OCI-LY1 (cell line): Measurements from ENCODE around the gene GPR39.

Experiments used
- H2AFZ ChIP-seq: fragments of 200-600 bp; sonication (generic), shearing (Covaris generic); 2 replicates; pipeline ENCODE4 v1.6.0; 2014; ENCODE audit warnings: antibody characterized with exemption, mild to moderate bottlenecking, low read length
- H3F3A ChIP-seq: fragments of 200-600 bp; sonication (generic), shearing (Covaris generic); 2 replicates; pipeline ENCODE4 v1.6.0; 2014; ENCODE audit warnings: mild to moderate bottlenecking, antibody characterized with exemption, low read length, moderate library complexity; ENCODE audit not compliant: insufficient read depth
- H3K27ac ChIP-seq: fragments of 200-600 bp; sonication (generic); 2 replicates; pipeline ENCODE4 v1.5.1; 2014; ENCODE audit warnings: low read length, mixed run types, mild to moderate bottlenecking, low read depth; ENCODE audit not compliant: poor library complexity, severe bottlenecking
- H3K27me3 ChIP-seq: fragments of 200-600 bp; sonication (generic); 2 replicates; pipeline ENCODE4 v1.6.0; 2014; ENCODE audit warnings: antibody characterized with exemption, mild to moderate bottlenecking, low read length, moderate library complexity; ENCODE audit not compliant: insufficient read depth
- H3K36me3 ChIP-seq: fragments of 200-600 bp; sonication (generic); 2 replicates; pipeline ENCODE4 v1.6.1; 2014; ENCODE audit warnings: mild to moderate bottlenecking, antibody characterized with exemption, low read length, moderate library complexity, mixed read lengths; ENCODE audit not compliant: insufficient read depth
- H3K4me1 ChIP-seq: fragments of 200-600 bp; sonication (generic); 2 replicates; pipeline ENCODE4 v1.5.1; 2014; ENCODE audit warnings: mild to moderate bottlenecking, low read length, moderate library complexity; ENCODE audit not compliant: insufficient read depth, severe bottlenecking
- H3K4me2 ChIP-seq: fragments of 200-600 bp; sonication (generic), shearing (Covaris generic); 2 replicates; pipeline ENCODE4 v1.6.1; 2014; ENCODE audit warnings: low read length
- H3K4me3 ChIP-seq: fragments of 200-600 bp; sonication (generic); 2 replicates; pipeline ENCODE4 v1.5.1; 2014; ENCODE audit warnings: low read length, low read depth, mild to moderate bottlenecking, mixed read lengths; ENCODE audit not compliant: poor library complexity, severe bottlenecking
- H3K79me2 ChIP-seq: fragments of 200-600 bp; shearing (Covaris generic); 2 replicates; pipeline ENCODE4 v1.6.1; 2016; ENCODE audit warnings: mixed run types, low read length, mixed read lengths; ENCODE audit not compliant: insufficient read depth
- H3K9ac ChIP-seq: fragments of 200-600 bp; sonication (generic), shearing (Covaris generic); 2 replicates; pipeline ENCODE4 v1.6.1; 2014; ENCODE audit warnings: mild to moderate bottlenecking, low read length, mixed read lengths
- H3K9me2 ChIP-seq: fragments of 200-600 bp; sonication (generic), shearing (Covaris generic); 2 replicates; pipeline ENCODE4 v1.6.1; 2014; ENCODE audit warnings: low read depth, mild to moderate bottlenecking, low read length, mixed read lengths
- H3K9me3 ChIP-seq: fragments of 200-600 bp; shearing (Covaris generic); 2 replicates; pipeline ENCODE4 v1.6.1; 2014; ENCODE audit warnings: low read length, mixed read lengths
- H4K20me1 ChIP-seq: fragments of 200-600 bp; sonication (generic), shearing (Covaris generic); 2 replicates; pipeline ENCODE4 v1.6.0; 2016; ENCODE audit warnings: mild to moderate bottlenecking, low read length; ENCODE audit not compliant: insufficient read depth
- EZH2 ChIP-seq: fragments of 200-600 bp; sonication (generic), shearing (Covaris generic); IDR thresholded peaks from 2 replicates; pipeline ENCODE4 v1.8.0; 2017; ENCODE audit warnings: borderline replicate concordance, mixed run types, mild to moderate bottlenecking, antibody characterized with exemption, low read length, moderate library complexity, mixed read lengths
- TF ChIP-seq, protein P1 (sequence below): fragments of 200-600 bp; sonication (generic), shearing (Covaris generic); IDR thresholded peaks from 2 replicates; pipeline ENCODE4 v1.5.1; 2017; ENCODE audit warnings: mild to moderate bottlenecking, antibody characterized with exemption, low read length, moderate library complexity, mixed read lengths

Gene GPR39

DNA sequence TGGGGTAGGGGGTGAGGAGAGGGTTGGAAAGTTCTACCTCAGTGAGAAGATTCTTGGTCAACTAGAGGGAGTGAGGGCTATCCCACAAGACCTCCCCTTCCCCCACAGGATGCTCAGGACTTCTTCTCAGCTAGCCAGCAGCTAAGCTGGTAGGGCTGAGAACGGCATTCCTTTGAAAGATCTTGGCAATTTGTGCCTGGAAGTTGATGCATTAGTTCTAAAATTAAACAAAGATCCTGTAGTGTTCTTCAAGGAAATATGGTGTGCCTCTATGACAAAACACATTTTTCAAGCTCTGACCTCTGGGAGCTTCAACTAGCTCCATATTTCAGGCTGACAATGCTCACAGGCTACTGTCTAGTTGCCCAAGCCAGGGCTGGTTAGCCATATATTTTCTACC, 251.1 kb downstream of the GPR39 start:
- H3K9me3 ChIP-seq = no peaks in the 10 kb centered on the region
- no peak overlapping the region for H3K27ac ChIP-seq
- no peaks in the 10 kb centered on the region for H3K9me2 ChIP-seq
- H3K4me1 ChIP-seq = no peaks in the 10 kb centered on the region
- no peak overlapping the region for H3K4me3 ChIP-seq
- no peaks in the 10 kb centered on the region for H3K27me3 ChIP-seq
- no peaks in the 10 kb centered on the region for H3F3A ChIP-seq
- H2AFZ ChIP-seq = no peak overlapping the region
- TF ChIP-seq, protein P1, sequence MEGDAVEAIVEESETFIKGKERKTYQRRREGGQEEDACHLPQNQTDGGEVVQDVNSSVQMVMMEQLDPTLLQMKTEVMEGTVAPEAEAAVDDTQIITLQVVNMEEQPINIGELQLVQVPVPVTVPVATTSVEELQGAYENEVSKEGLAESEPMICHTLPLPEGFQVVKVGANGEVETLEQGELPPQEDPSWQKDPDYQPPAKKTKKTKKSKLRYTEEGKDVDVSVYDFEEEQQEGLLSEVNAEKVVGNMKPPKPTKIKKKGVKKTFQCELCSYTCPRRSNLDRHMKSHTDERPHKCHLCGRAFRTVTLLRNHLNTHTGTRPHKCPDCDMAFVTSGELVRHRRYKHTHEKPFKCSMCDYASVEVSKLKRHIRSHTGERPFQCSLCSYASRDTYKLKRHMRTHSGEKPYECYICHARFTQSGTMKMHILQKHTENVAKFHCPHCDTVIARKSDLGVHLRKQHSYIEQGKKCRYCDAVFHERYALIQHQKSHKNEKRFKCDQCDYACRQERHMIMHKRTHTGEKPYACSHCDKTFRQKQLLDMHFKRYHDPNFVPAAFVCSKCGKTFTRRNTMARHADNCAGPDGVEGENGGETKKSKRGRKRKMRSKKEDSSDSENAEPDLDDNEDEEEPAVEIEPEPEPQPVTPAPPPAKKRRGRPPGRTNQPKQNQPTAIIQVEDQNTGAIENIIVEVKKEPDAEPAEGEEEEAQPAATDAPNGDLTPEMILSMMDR = no peak
- TF ChIP-seq EZH2 = no peak
- H3K79me2 ChIP-seq = no peaks in the 10 kb centered on the region
- no peak overlapping the region for H3K4me2 ChIP-seq
- H3K9ac ChIP-seq = no peak overlapping the region
- no peaks in the 10 kb centered on the region for H4K20me1 ChIP-seq
- H3K36me3 ChIP-seq = no peaks in the 10 kb centered on the region

DNA sequence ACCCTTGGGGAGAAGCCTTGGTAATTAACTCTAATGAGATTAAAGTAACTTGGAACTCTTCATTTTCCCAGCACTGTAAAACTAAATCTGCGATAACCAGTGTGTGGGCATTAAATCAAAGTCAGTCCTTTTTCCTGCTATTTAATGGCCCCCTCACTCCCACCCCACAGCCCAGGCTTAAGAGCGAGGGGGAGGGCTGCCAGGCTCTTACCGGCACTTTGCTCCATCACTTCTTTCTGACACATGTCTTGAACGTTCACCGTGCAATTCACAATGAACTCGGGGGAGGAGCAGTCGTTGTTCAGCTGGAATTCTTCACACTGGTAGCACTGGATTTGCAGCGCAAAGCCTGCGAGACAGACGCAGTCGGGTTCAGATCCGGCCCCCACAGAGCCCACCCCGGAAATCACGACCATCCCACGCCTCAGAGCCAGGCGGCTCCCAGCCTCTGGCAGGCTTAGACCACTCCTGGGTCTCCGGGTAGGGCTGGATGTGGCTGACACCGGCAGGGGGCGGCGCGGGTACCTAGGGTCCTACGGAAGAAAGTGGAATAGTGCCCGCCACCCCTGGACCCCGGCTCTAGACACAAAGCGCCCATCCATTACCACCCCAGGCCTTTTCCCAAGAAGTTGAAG, 251.7 kb downstream of the GPR39 start:
- Histone ChIP-seq H3K27ac (no peak overlapping the region), H3F3A (no peaks in the 10 kb centered on the region), H3K27me3 (no peaks in the 10 kb centered on the region), H4K20me1 (no peaks in the 10 kb centered on the region), H2AFZ (no peak overlapping the region), H3K4me3 (no peak overlapping the region), H3K9me2 (no peaks in the 10 kb centered on the region), H3K79me2 (no peaks in the 10 kb centered on the region), H3K36me3 (no peaks in the 10 kb centered on the region), H3K4me2 (no peak overlapping the region), H3K9ac (no peak overlapping the region), H3K4me1 (no peaks in the 10 kb centered on the region), H3K9me3 (no peaks in the 10 kb centered on the region)
- no peak for TF ChIP-seq EZH2
- TF ChIP-seq, protein P1 = no peak

DNA sequence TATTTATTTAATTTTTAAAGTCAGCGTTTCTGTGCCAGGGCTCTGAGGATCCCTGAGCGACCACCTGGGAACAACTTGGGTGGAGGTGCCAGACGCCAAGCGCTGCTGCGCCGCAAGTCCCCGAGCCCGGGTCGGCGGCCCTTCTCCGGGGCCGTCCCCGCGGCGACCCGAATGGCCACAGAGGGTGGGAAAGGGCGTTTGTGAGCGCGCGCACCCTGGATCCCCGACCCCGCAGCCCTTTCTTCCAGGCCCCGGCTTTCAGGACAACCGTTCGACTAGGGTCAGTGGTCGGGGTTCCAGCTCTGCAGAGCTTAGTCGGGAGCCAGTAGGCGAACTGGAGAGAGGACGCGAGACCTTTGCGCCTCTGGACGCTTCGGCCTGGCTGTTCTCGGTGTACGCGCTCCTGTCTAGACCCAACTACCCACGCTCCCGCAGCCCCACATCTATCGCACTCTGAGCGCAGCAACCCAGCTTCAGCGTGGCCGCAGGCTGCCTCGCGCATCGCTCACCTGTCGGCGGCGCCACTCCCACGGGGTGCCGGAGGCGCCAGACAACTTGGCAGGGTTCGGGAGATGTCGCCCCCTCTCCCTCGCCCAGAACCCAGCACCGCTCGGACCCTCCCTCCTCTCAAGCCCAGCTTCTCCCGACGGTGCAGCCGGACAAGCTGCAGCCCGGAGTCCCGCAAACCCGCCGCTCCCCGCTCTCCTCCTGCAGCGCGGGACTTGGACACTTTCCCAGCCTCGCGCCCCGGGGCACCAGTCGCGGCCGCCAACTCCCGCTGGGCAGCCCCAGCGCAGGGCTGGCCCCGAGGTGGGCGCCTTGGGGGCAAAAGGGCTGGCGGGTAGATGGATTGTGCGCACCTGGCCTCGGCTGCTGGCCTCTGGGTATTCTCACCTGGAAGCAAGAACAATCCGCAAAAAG, 252.6 kb downstream of the GPR39 start:
- Histone ChIP-seq H3K36me3 (no peaks in the 10 kb centered on the region), H3K4me2 (no peak overlapping the region), H3K27me3 (no peaks in the 10 kb centered on the region), H3K79me2 (no peaks in the 10 kb centered on the region), H3K4me3 (no peak overlapping the region), H2AFZ (no peak overlapping the region), H3K27ac (no peak overlapping the region), H3K9ac (no peak overlapping the region), H3K4me1 (no peaks in the 10 kb centered on the region), H3F3A (no peaks in the 10 kb centered on the region), H3K9me3 (no peaks in the 10 kb centered on the region), H3K9me2 (no peaks in the 10 kb centered on the region), H4K20me1 (no peaks in the 10 kb centered on the region)
- TF ChIP-seq, protein P1 = no peak
- TF ChIP-seq EZH2 = no peak
